GM23338 (cell line): ENCODE measurements around the gene PAEP. TPM values are rescaled to one million over a fixed set of nuclear protein-coding genes. Genes with fewer than 3 reads are reported as not detected.

Source experiments
- ATAC-seq: fragments of 200-7000 bp; cut with Tn5 transposase; 3 replicates; pipeline ENCODE4 v1.9.1; 2020
- DNase-seq: peaks from one replicate; pipeline ENCODE4 v3.0.0-alpha.2; 2015; ENCODE audit warnings: low spot score
- H2AFZ ChIP-seq: fragments of 200-600 bp; sonication (generic); 2 replicates; pipeline ENCODE4 v1.8.0; 2016; ENCODE audit warnings: antibody characterized with exemption, mild to moderate bottlenecking, moderate library complexity
- H3F3A ChIP-seq: fragments of 200-600 bp; sonication (generic); replicated peaks from 2 replicates; pipeline ENCODE4 v1.8.0; 2017; ENCODE audit warnings: antibody characterized with exemption, mixed run types, low read depth
- H3K27ac ChIP-seq: fragments of 200-600 bp; sonication (generic); 2 replicates; pipeline ENCODE4 v1.6.1; 2016; ENCODE audit warnings: low read depth
- H3K27me3 ChIP-seq: fragments of 200-600 bp; sonication (generic); 2 replicates; pipeline ENCODE4 v1.8.0; 2016; ENCODE audit warnings: mild to moderate bottlenecking, mixed run types, moderate library complexity; ENCODE audit not compliant: insufficient read depth
- H3K36me3 ChIP-seq: fragments of 200-600 bp; sonication (generic); 2 replicates; pipeline ENCODE4 v1.8.0; 2016; ENCODE audit warnings: mild to moderate bottlenecking; ENCODE audit not compliant: insufficient read depth
- H3K4me1 ChIP-seq: fragments of 200-600 bp; sonication (generic); 2 replicates; pipeline ENCODE4 v1.8.0; 2016; ENCODE audit warnings: mild to moderate bottlenecking, moderate library complexity; ENCODE audit not compliant: insufficient read depth
- H3K4me2 ChIP-seq: fragments of 200-600 bp; sonication (generic); 2 replicates; pipeline ENCODE4 v1.7.1; 2017; ENCODE audit warnings: mixed run types
- H3K4me3 ChIP-seq: fragments of 200-600 bp; sonication (generic); 2 replicates; pipeline ENCODE4 v1.6.1; 2016; ENCODE audit warnings: mixed run types
- H3K79me2 ChIP-seq: fragments of 200-600 bp; sonication (generic); replicated peaks from 2 replicates; pipeline ENCODE4 v1.8.0; 2017; ENCODE audit warnings: mild to moderate bottlenecking; ENCODE audit not compliant: insufficient read depth
- H3K9me2 ChIP-seq: fragments of 200-600 bp; sonication (generic); 2 replicates; pipeline ENCODE4 v1.8.0; 2017; ENCODE audit not compliant: insufficient read depth
- H4K20me1 ChIP-seq: fragments of 200-600 bp; sonication (generic); replicated peaks from 2 replicates; pipeline ENCODE4 v1.8.0; 2017; ENCODE audit warnings: mild to moderate bottlenecking; ENCODE audit not compliant: insufficient read depth
- H3K27ac Mint-ChIP-seq: 2 replicates; pipeline ENCODE4 v1.8.0; 2020; ENCODE audit warnings: inconsistent platforms, mild to moderate bottlenecking, moderate library complexity, mixed read lengths
- H3K27me3 Mint-ChIP-seq: 3 replicates; pipeline ENCODE4 v1.8.0; 2022; ENCODE audit warnings: low read depth, mild to moderate bottlenecking, moderate library complexity, mixed read lengths, inconsistent platforms; ENCODE audit not compliant: insufficient read depth, poor library complexity
- H3K36me3 Mint-ChIP-seq: 3 replicates; pipeline ENCODE4 v1.8.0; 2021; ENCODE audit warnings: low read depth, mild to moderate bottlenecking, inconsistent platforms, moderate library complexity, mixed read lengths
- H3K4me1 Mint-ChIP-seq: 3 replicates; pipeline ENCODE4 v1.8.0; 2020; ENCODE audit warnings: mild to moderate bottlenecking, inconsistent platforms, mixed read lengths
- H3K4me3 Mint-ChIP-seq: 3 replicates; pipeline ENCODE4 v1.8.0; 2021; ENCODE audit warnings: moderate library complexity, mild to moderate bottlenecking, inconsistent platforms, mixed read lengths
- H3K9me3 Mint-ChIP-seq: 3 replicates; pipeline ENCODE4 v1.8.0; 2020; ENCODE audit warnings: moderate library complexity, mild to moderate bottlenecking, inconsistent platforms, mixed read lengths
- CREB1 ChIP-seq: fragments of 250-450 bp; sonication (Bioruptor Pico); IDR thresholded peaks from 2 replicates; pipeline ENCODE4 v1.5.0; 2020; ENCODE audit warnings: low read depth, mild to moderate bottlenecking, moderate library complexity
- CTCF ChIP-seq, 2 experiments: fragments of 200-600 bp in 1 of 2; sonication (generic) in 1 of 2; conservative IDR thresholded peaks; 2 replicates each; pipeline versions ENCODE4 v1.5.1 to v1.6.1; 2016 to 2017; ENCODE audit warnings: antibody characterized with exemption in 2 of 2, low read depth in 2 of 2, mild to moderate bottlenecking in 2 of 2, moderate library complexity in 1 of 2
- EZH2 ChIP-seq: fragments of 200-600 bp; sonication (generic); IDR thresholded peaks from one replicate; pipeline ENCODE4 v1.8.0; 2017; ENCODE audit warnings: antibody characterized with exemption, mild to moderate bottlenecking, low read depth; ENCODE audit not compliant: unreplicated experiment
- EZH2phosphoT487 ChIP-seq: fragments of 200-600 bp; sonication (generic); IDR thresholded peaks from one replicate; pipeline ENCODE4 v1.8.1; 2018; ENCODE audit warnings: antibody characterized with exemption; ENCODE audit not compliant: unreplicated experiment
- JUNB ChIP-seq: IDR thresholded peaks from one replicate; pipeline ENCODE4 v1.6.1; 2016; ENCODE audit warnings: antibody characterized with exemption; ENCODE audit not compliant: unreplicated experiment
- NANOG ChIP-seq: IDR thresholded peaks from 2 replicates; pipeline ENCODE4 v1.6.1; 2016; ENCODE audit warnings: antibody characterized with exemption, borderline replicate concordance
- REST ChIP-seq: IDR thresholded peaks from one replicate; pipeline ENCODE4 v1.6.1; 2018; ENCODE audit warnings: antibody characterized with exemption; ENCODE audit not compliant: unreplicated experiment
- polyA plus RNA-seq: library from polyadenylated mRNA; unstranded; fragments of >200 nt; fragmentation: Nextera tagmentation; extraction: Ambion mirVana; gene quantifications from 2 replicates; pipeline ENCODE4 v1.2.1, GENCODE V29; 2016
- total RNA-seq: library from RNA; depleted of rRNA; stranded (reverse); fragments of >200 nt; shearing (Covaris generic); gene quantifications from 2 replicates; pipeline ENCODE4 v1.2.3, GENCODE V29; 2014
- TF ChIP-seq, protein P1 (sequence below): IDR thresholded peaks from 2 replicates; pipeline ENCODE4 v1.6.1; 2016; ENCODE audit warnings: antibody characterized with exemption
- TF ChIP-seq, protein P2 (sequence below): fragments of 250-450 bp; sonication (Bioruptor Pico); IDR thresholded peaks from 2 replicates; pipeline ENCODE4 v1.5.0; 2020; ENCODE audit warnings: mild to moderate bottlenecking, moderate library complexity

The PAEP gene
- total and polyA plus RNA-seq, 2 experiments from 2014 or later: not detected

- no peak overlapping the region for H3K4me3 Mint-ChIP-seq
- Histone ChIP-seq H3K27ac (no peak overlapping the region), H3K27me3 (no peaks in the 10 kb centered on the region), H3K9me2 (0 out of 2 replicates have a peak, but pooled peaks cover 6% of the 10 kb centered on the region), H4K20me1 (no peaks in the 10 kb centered on the region), H3K4me1 (no peaks in the 10 kb centered on the region), H3K4me3 (no peak overlapping the region), H3K36me3 (no peaks in the 10 kb centered on the region), H3F3A (no peaks in the 10 kb centered on the region), H3K4me2 (no peak overlapping the region), H2AFZ (no peak overlapping the region), H3K79me2 (no peaks in the 10 kb centered on the region)
- TF ChIP-seq, protein P1, sequence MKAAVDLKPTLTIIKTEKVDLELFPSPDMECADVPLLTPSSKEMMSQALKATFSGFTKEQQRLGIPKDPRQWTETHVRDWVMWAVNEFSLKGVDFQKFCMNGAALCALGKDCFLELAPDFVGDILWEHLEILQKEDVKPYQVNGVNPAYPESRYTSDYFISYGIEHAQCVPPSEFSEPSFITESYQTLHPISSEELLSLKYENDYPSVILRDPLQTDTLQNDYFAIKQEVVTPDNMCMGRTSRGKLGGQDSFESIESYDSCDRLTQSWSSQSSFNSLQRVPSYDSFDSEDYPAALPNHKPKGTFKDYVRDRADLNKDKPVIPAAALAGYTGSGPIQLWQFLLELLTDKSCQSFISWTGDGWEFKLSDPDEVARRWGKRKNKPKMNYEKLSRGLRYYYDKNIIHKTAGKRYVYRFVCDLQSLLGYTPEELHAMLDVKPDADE: no peak
- TF ChIP-seq NANOG: no peak
- no peak for TF ChIP-seq EZH2
- no peak for TF ChIP-seq EZH2phosphoT487
- TF ChIP-seq CTCF (conservative IDR thresholded peaks at IDR 0.05; ENCODE audit: low read depth in 2 of 2): no peak
- no peak for TF ChIP-seq REST
- TF ChIP-seq, protein P2, sequence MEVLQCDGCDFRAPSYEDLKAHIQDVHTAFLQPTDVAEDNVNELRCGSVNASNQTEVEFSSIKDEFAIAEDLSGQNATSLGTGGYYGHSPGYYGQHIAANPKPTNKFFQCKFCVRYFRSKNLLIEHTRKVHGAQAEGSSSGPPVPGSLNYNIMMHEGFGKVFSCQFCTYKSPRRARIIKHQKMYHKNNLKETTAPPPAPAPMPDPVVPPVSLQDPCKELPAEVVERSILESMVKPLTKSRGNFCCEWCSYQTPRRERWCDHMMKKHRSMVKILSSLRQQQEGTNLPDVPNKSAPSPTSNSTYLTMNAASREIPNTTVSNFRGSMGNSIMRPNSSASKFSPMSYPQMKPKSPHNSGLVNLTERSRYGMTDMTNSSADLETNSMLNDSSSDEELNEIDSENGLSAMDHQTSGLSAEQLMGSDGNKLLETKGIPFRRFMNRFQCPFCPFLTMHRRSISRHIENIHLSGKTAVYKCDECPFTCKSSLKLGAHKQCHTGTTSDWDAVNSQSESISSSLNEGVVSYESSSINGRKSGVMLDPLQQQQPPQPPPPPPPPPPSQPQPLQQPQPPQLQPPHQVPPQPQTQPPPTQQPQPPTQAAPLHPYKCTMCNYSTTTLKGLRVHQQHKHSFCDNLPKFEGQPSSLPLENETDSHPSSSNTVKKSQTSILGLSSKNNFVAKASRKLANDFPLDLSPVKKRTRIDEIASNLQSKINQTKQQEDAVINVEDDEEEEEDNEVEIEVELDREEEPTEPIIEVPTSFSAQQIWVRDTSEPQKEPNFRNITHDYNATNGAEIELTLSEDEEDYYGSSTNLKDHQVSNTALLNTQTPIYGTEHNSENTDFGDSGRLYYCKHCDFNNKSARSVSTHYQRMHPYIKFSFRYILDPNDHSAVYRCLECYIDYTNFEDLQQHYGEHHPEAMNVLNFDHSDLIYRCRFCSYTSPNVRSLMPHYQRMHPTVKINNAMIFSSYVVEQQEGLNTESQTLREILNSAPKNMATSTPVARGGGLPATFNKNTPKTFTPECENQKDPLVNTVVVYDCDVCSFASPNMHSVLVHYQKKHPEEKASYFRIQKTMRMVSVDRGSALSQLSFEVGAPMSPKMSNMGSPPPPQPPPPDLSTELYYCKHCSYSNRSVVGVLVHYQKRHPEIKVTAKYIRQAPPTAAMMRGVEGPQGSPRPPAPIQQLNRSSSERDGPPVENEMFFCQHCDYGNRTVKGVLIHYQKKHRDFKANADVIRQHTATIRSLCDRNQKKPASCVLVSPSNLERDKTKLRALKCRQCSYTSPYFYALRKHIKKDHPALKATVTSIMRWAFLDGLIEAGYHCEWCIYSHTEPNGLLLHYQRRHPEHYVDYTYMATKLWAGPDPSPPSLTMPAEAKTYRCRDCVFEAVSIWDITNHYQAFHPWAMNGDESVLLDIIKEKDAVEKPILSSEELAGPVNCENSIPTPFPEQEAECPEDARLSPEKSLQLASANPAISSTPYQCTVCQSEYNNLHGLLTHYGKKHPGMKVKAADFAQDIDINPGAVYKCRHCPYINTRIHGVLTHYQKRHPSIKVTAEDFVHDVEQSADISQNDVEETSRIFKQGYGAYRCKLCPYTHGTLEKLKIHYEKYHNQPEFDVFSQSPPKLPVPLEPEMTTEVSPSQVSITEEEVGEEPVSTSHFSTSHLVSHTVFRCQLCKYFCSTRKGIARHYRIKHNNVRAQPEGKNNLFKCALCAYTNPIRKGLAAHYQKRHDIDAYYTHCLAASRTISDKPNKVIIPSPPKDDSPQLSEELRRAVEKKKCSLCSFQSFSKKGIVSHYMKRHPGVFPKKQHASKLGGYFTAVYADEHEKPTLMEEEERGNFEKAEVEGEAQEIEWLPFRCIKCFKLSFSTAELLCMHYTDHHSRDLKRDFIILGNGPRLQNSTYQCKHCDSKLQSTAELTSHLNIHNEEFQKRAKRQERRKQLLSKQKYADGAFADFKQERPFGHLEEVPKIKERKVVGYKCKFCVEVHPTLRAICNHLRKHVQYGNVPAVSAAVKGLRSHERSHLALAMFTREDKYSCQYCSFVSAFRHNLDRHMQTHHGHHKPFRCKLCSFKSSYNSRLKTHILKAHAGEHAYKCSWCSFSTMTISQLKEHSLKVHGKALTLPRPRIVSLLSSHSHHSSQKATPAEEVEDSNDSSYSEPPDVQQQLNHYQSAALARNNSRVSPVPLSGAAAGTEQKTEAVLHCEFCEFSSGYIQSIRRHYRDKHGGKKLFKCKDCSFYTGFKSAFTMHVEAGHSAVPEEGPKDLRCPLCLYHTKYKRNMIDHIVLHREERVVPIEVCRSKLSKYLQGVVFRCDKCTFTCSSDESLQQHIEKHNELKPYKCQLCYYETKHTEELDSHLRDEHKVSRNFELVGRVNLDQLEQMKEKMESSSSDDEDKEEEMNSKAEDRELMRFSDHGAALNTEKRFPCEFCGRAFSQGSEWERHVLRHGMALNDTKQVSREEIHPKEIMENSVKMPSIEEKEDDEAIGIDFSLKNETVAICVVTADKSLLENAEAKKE (CRISPR knock-in tag): no peak
- no peak for TF ChIP-seq JUNB
- TF ChIP-seq CREB1 (CRISPR knock-in tag): no peak
- H3K4me1 Mint-ChIP-seq: no peaks in the 10 kb centered on the region
- peaks cover 3% of the 10 kb centered on the region; the same call in 1 of the 3 replicates for H3K36me3 Mint-ChIP-seq
- H3K9me3 Mint-ChIP-seq: peaks cover 11% of the 10 kb centered on the region
- H3K27me3 Mint-ChIP-seq: peaks cover 3% of the 10 kb centered on the region
- DNase-seq (no peak), ATAC-seq (no peak)
- no peak overlapping the region for H3K27ac Mint-ChIP-seq
Observed at GRCh38 chr9:135582541-135582940, 21.0 kb downstream of the PAEP start.
